GM21717 (cell line): Measurements from ENCODE around the gene NANOS2.
"Not testable (repeated sequence)": the region's sequence is repeated elsewhere in the genome, so short reads cannot be mapped to it uniquely, and the experiment has no call there.

Experiments
- ATAC-seq: cut with Tn5 transposase; IDR thresholded peaks from one replicate; pipeline ENCODE4 v1.9.1; 2021; ENCODE audit warnings: mild to moderate bottlenecking, moderate library complexity; ENCODE audit not compliant: unreplicated experiment

The NANOS2 gene

GRCh38 chr19:45895983-45896599, 18.5 kb downstream of the NANOS2 start:
- ATAC-seq = not testable (repeated sequence)

DNA sequence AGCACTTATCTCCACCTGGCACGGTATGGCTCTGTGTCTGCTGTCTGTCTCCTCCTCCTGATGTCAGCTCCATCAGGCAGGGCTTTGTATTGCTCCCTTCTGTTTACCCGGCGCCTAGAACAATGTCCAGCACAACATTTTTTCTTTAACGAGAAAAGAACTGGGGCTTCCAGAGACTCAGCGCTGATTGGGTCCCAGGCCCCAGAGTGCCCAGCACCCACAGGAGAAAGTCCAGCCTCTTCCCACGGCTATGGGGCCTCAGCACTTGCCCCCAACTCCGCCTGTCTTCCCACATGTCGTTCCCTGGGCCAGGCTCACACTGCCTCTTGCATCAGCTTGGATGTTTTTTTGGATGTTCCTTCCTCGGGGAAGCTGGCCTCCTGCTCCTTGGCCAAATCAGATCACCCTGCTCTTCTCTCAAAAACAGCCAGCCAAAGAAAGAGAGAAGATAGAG, 19.0 kb downstream of the NANOS2 start:
- no peak for ATAC-seq

GRCh38 chr19:45890877-45891276, 23.7 kb downstream of the NANOS2 start:
- no peak for ATAC-seq

GRCh38 chr19:45889210-45889885, 25.2 kb downstream of the NANOS2 start:
- ATAC-seq = no peak

GRCh38 chr19:45887200-45887710, 27.3 kb downstream of the NANOS2 start:
- ATAC-seq = no peak

DNA sequence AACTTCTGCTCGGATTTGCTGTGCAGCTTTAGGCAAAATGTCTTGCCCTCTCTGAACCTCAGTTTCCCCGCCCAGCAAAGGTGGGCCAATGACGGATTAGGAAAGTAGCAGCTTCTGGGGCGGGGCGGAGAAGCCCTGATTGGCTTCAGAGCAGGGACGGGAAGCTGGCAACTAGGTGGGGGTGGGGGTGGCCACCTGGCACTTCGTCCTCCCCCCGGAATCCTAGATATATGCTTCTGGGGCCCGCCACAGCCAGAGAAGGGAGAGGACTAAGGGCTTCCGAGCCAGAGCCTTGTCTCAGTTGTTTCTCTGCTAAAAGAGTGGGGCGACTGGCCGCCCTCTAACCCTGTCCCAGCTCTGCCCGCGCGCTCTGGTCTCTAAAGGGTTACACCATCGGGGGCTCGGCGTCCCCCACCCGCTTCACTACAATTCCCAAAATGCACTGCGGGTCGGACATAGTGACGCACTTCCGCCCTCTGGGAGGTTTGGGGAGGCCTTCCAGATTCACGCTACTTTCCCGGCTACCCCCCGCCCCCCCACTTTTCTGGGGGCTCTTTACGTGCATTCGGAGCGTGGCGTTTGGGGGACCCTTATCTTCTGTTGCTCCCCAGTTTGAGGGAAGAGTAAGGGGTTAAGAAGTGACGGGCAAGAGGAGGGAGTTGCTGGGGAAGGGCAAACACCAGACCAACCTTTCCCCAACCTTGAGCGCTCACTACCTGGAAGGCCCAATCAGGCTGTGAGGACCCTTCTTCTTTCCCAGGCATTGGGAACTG, 28.0 kb downstream of the NANOS2 start:
- ATAC-seq = peak; percentile 45

- peak; percentile 40 for ATAC-seq
Measured at GRCh38 chr19:45885556-45886426, 28.8 kb downstream of the NANOS2 start, which contains the start of gene IRF2BP1. IRF2BP1 (minus strand) TSS chr19:45886141; CDS start chr19:45885774, 367 bp downstream.

GRCh38 chr19:45884682-45885555, 29.7 kb downstream of the NANOS2 start:
- ATAC-seq = no peak

DNA sequence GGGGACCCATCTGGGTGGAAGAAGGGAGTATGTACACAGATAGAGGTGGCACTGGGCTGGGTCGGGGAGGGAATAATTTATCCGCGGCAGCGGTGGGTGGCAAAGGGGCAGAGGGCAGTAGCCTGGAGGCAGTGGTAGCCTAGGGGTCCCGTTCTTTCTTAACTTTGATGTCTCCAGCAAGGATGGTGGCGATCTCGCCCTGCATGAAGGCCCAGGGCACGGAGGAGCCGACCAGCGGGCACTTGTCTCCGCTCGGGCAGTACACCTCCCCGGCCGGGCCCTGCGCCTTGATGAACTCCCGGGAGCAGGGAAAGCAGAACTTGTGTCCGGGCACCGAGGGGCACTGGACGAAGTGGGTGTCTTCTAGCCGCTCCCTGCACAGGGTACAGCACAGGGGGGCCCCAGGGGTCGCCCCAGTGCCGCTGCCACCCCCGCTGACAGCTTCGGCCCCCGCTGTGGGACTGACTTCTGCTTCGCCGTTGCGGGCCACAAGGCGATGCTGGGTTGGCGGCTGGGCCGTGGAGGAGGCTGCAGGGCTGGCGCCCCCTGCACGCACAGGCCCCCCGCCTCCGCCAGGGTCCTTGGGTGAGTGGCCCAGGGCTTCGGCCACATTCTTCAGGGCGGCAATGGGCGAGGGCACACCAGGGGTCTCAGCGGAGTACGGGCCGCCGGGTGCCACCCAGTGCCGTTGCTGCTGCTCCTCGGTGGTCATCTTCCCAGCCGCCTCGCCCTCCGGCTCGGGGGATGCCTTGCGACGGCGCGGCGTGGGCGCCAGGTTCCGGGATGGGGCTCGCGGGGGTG, 30.5 kb downstream of the NANOS2 start:
- ATAC-seq = no peak

DNA sequence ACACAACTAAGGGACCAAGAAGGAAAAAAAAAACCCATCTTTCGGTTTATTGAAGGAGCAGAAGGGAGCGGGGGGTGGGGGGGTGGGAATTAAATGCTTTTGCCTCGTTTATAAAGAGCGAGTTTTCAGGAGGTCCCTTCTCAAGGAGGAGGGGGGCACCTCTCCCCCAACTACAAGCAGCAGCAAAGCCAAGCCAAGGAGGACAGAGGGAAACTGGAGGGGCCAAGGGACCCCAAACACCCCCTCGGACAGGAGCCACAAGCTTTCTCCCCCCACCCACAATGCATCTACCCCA, 31.0 kb downstream of the NANOS2 start:
- ATAC-seq = no peak

DNA sequence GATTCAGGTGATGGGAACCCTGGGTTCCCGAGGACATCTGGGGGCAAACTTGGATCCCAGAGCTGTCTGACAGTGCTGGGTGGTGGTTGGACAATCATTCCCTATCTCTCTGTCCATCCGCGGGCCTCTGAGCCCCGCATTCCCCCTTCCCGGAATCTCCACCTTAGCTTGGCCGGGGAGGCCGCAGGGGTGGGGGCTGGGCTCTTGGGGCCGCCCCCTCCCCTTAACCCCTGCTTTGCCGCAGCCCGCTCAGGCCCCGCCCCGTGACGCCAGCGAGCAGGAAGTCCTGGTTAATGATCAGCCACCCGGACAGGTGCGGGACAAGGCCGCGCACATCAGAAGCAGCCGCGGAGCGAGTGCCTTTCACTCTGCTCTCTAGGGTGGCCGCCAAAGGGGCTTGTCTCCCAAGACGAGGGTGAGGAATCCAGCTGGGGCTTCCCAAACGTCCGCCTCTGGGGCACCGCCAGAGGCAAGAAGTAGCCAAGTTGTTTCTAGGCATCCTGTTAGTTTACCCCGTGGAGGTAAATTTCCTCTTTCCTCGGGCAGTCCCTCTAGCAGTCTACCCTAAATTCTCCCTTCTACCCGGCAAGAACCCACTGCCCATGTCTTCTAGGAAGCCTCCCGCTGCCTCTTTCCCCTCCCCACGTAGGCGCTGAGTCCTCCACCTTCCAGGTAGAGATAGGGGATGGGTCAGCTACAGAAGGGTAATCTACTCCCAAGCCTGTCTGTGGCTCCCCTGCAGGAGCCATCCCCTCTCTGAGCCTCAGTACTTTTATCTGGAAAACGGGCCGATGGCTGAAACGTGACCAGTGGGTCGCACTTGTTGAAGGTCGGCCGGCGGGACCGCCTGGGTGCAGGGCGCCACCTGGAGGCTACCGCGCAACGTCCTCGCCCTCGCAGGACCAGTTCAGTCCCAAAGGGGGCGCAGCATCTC, 31.7 kb downstream of the NANOS2 start:
- ATAC-seq = no peak

DNA sequence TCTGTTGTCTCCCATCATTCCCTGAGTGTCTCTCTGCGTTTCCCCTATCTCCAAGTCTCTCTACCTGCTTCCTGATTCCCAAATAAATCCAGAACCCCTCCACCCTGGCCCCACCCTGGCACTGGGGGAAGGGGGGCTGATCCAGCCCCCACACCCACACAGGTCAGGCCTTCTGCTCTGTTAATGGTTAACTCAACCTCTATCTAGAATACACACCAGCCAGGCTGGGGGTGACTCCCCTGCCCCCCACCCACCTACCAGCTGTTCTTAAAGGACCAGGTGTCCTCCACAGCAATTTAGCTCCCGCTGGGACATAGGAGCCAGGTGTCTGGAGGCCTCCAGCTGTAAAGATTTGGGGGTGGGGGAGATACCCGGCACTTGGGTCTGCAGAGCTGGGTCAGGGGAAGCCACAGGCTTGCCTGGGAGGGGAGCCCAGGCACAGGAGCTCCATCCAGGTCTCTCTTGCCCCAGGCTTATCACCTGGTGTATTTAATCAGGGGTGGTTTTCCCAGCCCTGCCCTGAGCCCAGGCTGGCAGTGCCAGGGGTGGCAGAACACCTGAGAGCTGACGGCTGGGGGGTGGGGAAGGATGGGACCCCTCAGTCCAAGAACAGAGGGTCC, 32.6 kb downstream of the NANOS2 start:
- ATAC-seq = no peak

- no peak for ATAC-seq
Measured at GRCh38 chr19:45881082-45881908, 33.3 kb downstream of the NANOS2 start.

- no peak for ATAC-seq
Measured at GRCh38 chr19:45879971-45880370, 34.6 kb downstream of the NANOS2 start.

GRCh38 chr19:45879055-45879454, 35.5 kb downstream of the NANOS2 start:
- no peak for ATAC-seq

DNA sequence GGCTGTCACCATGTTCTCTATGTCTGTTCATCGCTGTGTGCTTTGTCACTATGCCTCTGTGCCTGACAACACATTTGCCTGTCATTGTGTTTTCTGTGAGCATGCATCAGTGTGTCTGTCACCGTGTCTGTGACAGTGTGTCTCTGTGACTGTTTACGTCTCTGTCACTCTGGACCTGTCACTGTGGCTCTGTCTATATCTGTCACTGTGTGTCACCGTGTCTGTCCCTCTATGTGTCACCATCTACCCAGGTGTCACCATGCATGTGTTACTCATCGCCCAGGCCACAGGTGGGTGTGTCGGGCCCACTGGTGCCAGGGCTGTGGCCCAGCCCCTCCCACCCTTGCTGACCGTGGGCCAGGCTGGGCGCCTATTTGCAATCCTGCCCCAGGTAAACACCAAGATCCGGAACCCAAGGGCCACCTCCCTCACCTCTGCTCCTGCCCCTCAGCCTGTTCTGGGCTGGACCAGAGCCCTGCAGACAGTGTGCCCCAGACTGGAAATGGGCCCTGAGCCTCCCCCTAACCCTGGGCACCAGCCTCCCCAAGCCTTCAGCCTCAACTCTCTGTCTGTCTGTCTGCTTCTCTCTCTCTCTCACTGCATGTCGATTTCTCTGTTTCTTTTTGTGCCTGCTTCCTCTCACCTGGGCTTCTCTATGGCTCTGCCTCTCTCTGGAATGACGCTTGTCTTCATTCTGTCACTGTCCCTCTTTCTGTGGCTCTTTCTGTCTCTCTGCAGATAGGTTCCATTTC, 36.4 kb downstream of the NANOS2 start:
- ATAC-seq = no peak
